Measurements from ENCODE around the gene ATG16L2. TPM values are rescaled to one million over a fixed set of nuclear protein-coding genes. Genes with fewer than 3 reads are reported as not detected.

The ATG16L2 gene
- total and polyA plus RNA-seq, 2 donors, result 10.6 to 56.5 TPM

- Histone ChIP-seq H3K4me1 (ENCODE audit: control insufficient read depth in 2 of 2, insufficient read depth in 2 of 2, low read length in 2 of 2) (no peaks in the 10 kb centered on the region), H3K27me3 (ENCODE audit: control insufficient read depth in 2 of 2, insufficient read depth in 1 of 2, low read length in 1 of 2) (no peaks in the 10 kb centered on the region), H3K27ac (ENCODE audit: low read depth in 1 of 2, low read length in 1 of 2) (no peak overlapping the region), H3K36me3 (ENCODE audit: control insufficient read depth in 2 of 2, insufficient read depth in 2 of 2, low read length in 1 of 2) (peaks cover 9 to 16% of the 10 kb centered on the region in 2 donors), H3K4me3 (ENCODE audit: low read length in 2 of 2) (no peak overlapping the region), H3K9me3 (ENCODE audit: control insufficient read depth in 2 of 2, insufficient read depth in 1 of 2, low read length in 1 of 2) (no peaks in the 10 kb centered on the region)
- DNase-seq (ENCODE audit: low read depth in 6 of 9, low spot score in 9 of 9), result no peak
- 96% methylated on average over 1 of the region's 1 CpG for WGBS
Observed at GRCh38 chr11:72872012-72872411, 57.8 kb downstream of the ATG16L2 start.

GRCh38 chr11:72875736-72876135 lies 61.5 kb downstream of the ATG16L2 start:
- no peaks in the 10 kb centered on the region for H3K27me3 ChIP-seq (ENCODE audit: control insufficient read depth in 2 of 2, insufficient read depth in 1 of 2, low read length in 1 of 2)
- no peak overlapping the region for H3K27ac ChIP-seq (ENCODE audit: low read depth in 1 of 2, low read length in 1 of 2)
- H3K4me3 ChIP-seq (ENCODE audit: low read length in 2 of 2), result no peak overlapping the region
- WGBS, result 100% methylated on average over 1 of the region's 1 CpG
- H3K4me1 ChIP-seq (ENCODE audit: control insufficient read depth in 2 of 2, insufficient read depth in 2 of 2, low read length in 2 of 2), result no peaks in the 10 kb centered on the region
- DNase-seq (ENCODE audit: low read depth in 6 of 9, low spot score in 9 of 9), result no peak
- H3K9me3 ChIP-seq (ENCODE audit: control insufficient read depth in 2 of 2, insufficient read depth in 1 of 2, low read length in 1 of 2), result no peaks in the 10 kb centered on the region
- H3K36me3 ChIP-seq (ENCODE audit: control insufficient read depth in 2 of 2, insufficient read depth in 2 of 2, low read length in 1 of 2), result peaks cover 3 to 10% of the 10 kb centered on the region in 2 donors

- no peaks in the 10 kb centered on the region for H3K9me3 ChIP-seq (ENCODE audit: control insufficient read depth in 2 of 2, insufficient read depth in 1 of 2, low read length in 1 of 2)
- DNase-seq (ENCODE audit: low read depth in 6 of 9, low spot score in 9 of 9), result no peak
- H3K36me3 ChIP-seq (ENCODE audit: control insufficient read depth in 2 of 2, insufficient read depth in 2 of 2, low read length in 1 of 2), result peaks cover 3 to 10% of the 10 kb centered on the region in 2 donors
- H3K27me3 ChIP-seq (ENCODE audit: control insufficient read depth in 2 of 2, insufficient read depth in 1 of 2, low read length in 1 of 2), result no peaks in the 10 kb centered on the region
- no peaks in the 10 kb centered on the region for H3K4me1 ChIP-seq (ENCODE audit: control insufficient read depth in 2 of 2, insufficient read depth in 2 of 2, low read length in 2 of 2)
- H3K4me3 ChIP-seq (ENCODE audit: low read length in 2 of 2), result no peak overlapping the region
- WGBS, result 98% methylated on average over 3 of the region's 3 CpGs
- no peak overlapping the region for H3K27ac ChIP-seq (ENCODE audit: low read depth in 1 of 2, low read length in 1 of 2)
Observed at GRCh38 chr11:72876147-72876546, 61.9 kb downstream of the ATG16L2 start.

Other genes starting within 250 kb of the ATG16L2 start
- 1.1 TPM for gene PDE2A, start 140.0 kb upstream of the ATG16L2 start, total RNA-seq
- 16.9 TPM for gene PDE2A, start 140.0 kb upstream of the ATG16L2 start, polyA plus RNA-seq
- 36.4 TPM for gene ARAP1, start 62.0 kb upstream of the ATG16L2 start, total RNA-seq
- gene ARAP1, start 62.0 kb upstream of the ATG16L2 start, polyA plus RNA-seq, result 92.2 TPM
- gene STARD10, start 20.4 kb upstream of the ATG16L2 start, total RNA-seq, result 41.5 TPM
- gene STARD10, start 20.4 kb upstream of the ATG16L2 start, polyA plus RNA-seq, result 39.7 TPM

Data from thymus (tissue), 11 donors.